SK-N-SH (cell line): ENCODE measurements around the gene APBB2. TPM values are rescaled to one million over a fixed set of nuclear protein-coding genes. Genes with fewer than 3 reads are reported as not detected.

Source experiments
- CTCF ChIA-PET: fragments of 300-600, 350-600 bp; formaldehyde crosslinking; extraction: SDS; loops from one replicate; lab custom pipeline; 2021; lab: Yijun Ruan, JAX
- POLR2A ChIA-PET: fragments of 350-600 bp; sonication (Branson Sonifier 250); formaldehyde crosslinking; extraction: SDS; loops from one replicate; lab custom pipeline; 2020; ENCODE audit warnings: antibody characterized with exemption, inconsistent platforms; lab: Yijun Ruan, JAX
- DNase-seq: peaks from one replicate; pipeline ENCODE4 v3.0.0; 2012
- H2AFZ ChIP-seq: fragments of 200-600 bp; sonication (generic); 2 replicates; pipeline ENCODE4 v1.8.1; 2016; ENCODE audit warnings: antibody characterized with exemption, mild to moderate bottlenecking, low read depth
- H3F3A ChIP-seq: fragments of 200-600 bp; sonication (generic); replicated peaks from 2 replicates; pipeline ENCODE3; 2016; ENCODE audit warnings: antibody characterized with exemption, mild to moderate bottlenecking; ENCODE audit not compliant: insufficient read depth
- H3K27ac ChIP-seq, 2 experiments: fragments of 200-500 bp in 1 of 2; fragments of 200-600 bp in 1 of 2; sonication (Bioruptor generic) in 1 of 2; sonication (generic), shearing (Covaris generic) in 1 of 2; 2 replicates each; pipeline versions ENCODE4 v1.5.1 to v1.6.1; 2014 to 2016; ENCODE audit warnings: low read depth in 2 of 2, inconsistent platforms in 1 of 2, low read length in 1 of 2, mild to moderate bottlenecking in 1 of 2, mixed read lengths in 1 of 2
- H3K27me3 ChIP-seq: fragments of 200-600 bp; sonication (generic), shearing (Covaris generic); 2 replicates; pipeline ENCODE4 v1.6.1; 2016; ENCODE audit warnings: mixed run types; ENCODE audit not compliant: insufficient read depth
- H3K36me3 ChIP-seq, 2 experiments: fragments of 200-500 bp in 1 of 2; fragments of 200-600 bp in 1 of 2; sonication (Bioruptor generic) in 1 of 2; sonication (generic) in 1 of 2; replicated peaks in 1 of 2; 2 replicates each; pipeline versions ENCODE3 to v1.5.1; 2014 to 2016; ENCODE audit warnings: low read length in 1 of 2, mild to moderate bottlenecking in 1 of 2; ENCODE audit not compliant: insufficient read depth in 2 of 2, control insufficient read depth in 1 of 2
- H3K4me1 ChIP-seq, 2 experiments: fragments of 200-500 bp in 1 of 2; fragments of 200-600 bp in 1 of 2; sonication (Bioruptor generic) in 1 of 2; sonication (generic), shearing (Covaris generic) in 1 of 2; 2 replicates each; pipeline versions ENCODE4 v1.5.1 to v1.6.1; 2014 to 2016; ENCODE audit warnings: low read depth in 1 of 2, low read length in 1 of 2, mixed run types in 1 of 2; ENCODE audit not compliant: insufficient read depth in 2 of 2, control insufficient read depth in 1 of 2
- H3K4me2 ChIP-seq: fragments of 200-600 bp; sonication (generic), shearing (Covaris generic); 2 replicates; pipeline ENCODE4 v1.6.1; 2017; ENCODE audit warnings: mixed run types
- H3K4me3 ChIP-seq, 2 experiments: fragments of 200-500 bp in 1 of 2; fragments of 200-600 bp in 1 of 2; sonication (Bioruptor generic) in 1 of 2; sonication (generic), shearing (Covaris generic) in 1 of 2; 2 replicates each; pipeline versions ENCODE4 v1.5.1 to v1.8.1; 2014 to 2016; ENCODE audit warnings: low read depth in 2 of 2, inconsistent platforms in 1 of 2, low read length in 1 of 2, mild to moderate bottlenecking in 1 of 2, mixed read lengths in 1 of 2, moderate library complexity in 1 of 2
- H3K79me2 ChIP-seq: fragments of 200-600 bp; sonication (generic); 2 replicates; pipeline ENCODE4 v1.8.1; 2017; ENCODE audit warnings: mild to moderate bottlenecking; ENCODE audit not compliant: insufficient read depth
- H3K9ac ChIP-seq: fragments of 200-600 bp; sonication (generic); 2 replicates; pipeline ENCODE4 v1.6.1; 2017; ENCODE audit warnings: mixed run types
- H3K9me2 ChIP-seq: fragments of 200-600 bp; sonication (generic); 2 replicates; pipeline ENCODE4 v1.6.1; 2017; ENCODE audit warnings: mixed run types
- H3K9me3 ChIP-seq: fragments of 200-600 bp; sonication (generic); 2 replicates; pipeline ENCODE4 v1.6.1; 2017; ENCODE audit warnings: mixed run types, mild to moderate bottlenecking, moderate library complexity
- H4K20me1 ChIP-seq: fragments of 200-600 bp; sonication (generic); 2 replicates; pipeline ENCODE4 v1.6.1; 2017; ENCODE audit warnings: mild to moderate bottlenecking, mixed run types; ENCODE audit not compliant: insufficient read depth
- CTCF ChIP-seq: fragments of 200-600 bp; sonication (generic); IDR thresholded peaks from 2 replicates; pipeline ENCODE4 v1.6.1; 2017; ENCODE audit warnings: antibody characterized with exemption, mild to moderate bottlenecking, moderate library complexity
- FOSL2 ChIP-seq: IDR thresholded peaks from 2 replicates; pipeline ENCODE4 v1.4.0; 2012; ENCODE audit warnings: low read depth, mild to moderate bottlenecking, moderate library complexity, borderline replicate concordance
- FOXM1 ChIP-seq: IDR thresholded peaks from 2 replicates; pipeline ENCODE4 v1.4.0; 2012; ENCODE audit warnings: low read depth, mild to moderate bottlenecking
- GABPA ChIP-seq: IDR thresholded peaks from 2 replicates; pipeline ENCODE4 v1.4.0; 2012; ENCODE audit warnings: low read depth, mild to moderate bottlenecking
- MAX ChIP-seq: IDR thresholded peaks from 2 replicates; pipeline ENCODE4 v1.4.0; 2012; ENCODE audit warnings: low read depth
- MEF2A ChIP-seq: IDR thresholded peaks from 2 replicates; pipeline ENCODE4 v1.4.0; 2012; ENCODE audit warnings: low read depth, borderline replicate concordance
- MXI1 ChIP-seq: IDR thresholded peaks from 2 replicates; pipeline ENCODE4 v1.6.1; 2012; ENCODE audit warnings: mild to moderate bottlenecking, low read depth, low read length, improper control_type of control experiment
- NFIC ChIP-seq: IDR thresholded peaks from 2 replicates; pipeline ENCODE4 v1.4.0; 2012; ENCODE audit warnings: borderline replicate concordance
- RCOR1 ChIP-seq: fragments of 150-350 bp; IDR thresholded peaks from 2 replicates; pipeline ENCODE4 v1.6.1; 2017; ENCODE audit warnings: antibody characterized with exemption, low read length
- RXRA ChIP-seq: IDR thresholded peaks from 2 replicates; pipeline ENCODE4 v1.4.0; 2012; ENCODE audit warnings: low read depth, mild to moderate bottlenecking, borderline replicate concordance
- TAF1 ChIP-seq: IDR thresholded peaks from 2 replicates; pipeline ENCODE4 v1.6.1; 2012; ENCODE audit warnings: low read depth, mild to moderate bottlenecking, low read length, moderate library complexity, borderline replicate concordance
- TEAD4 ChIP-seq: IDR thresholded peaks from 2 replicates; pipeline ENCODE4 v1.4.0; 2012; ENCODE audit warnings: mild to moderate bottlenecking, borderline replicate concordance; ENCODE audit not compliant: insufficient read depth
- WGBS: methylation state at CpG from one replicate; pipeline ENCODE4 v1.1.6; 2017; ENCODE audit warnings: low lambda C conversion rate; 5-methylcytosine and 5-hydroxymethylcytosine counted together
- polyA plus RNA-seq, 3 experiments: library from polyadenylated mRNA; depleted of rRNA; stranded (reverse); fragments of >200 nt; gene quantifications; 2 replicates each; pipeline ENCODE4 v1.2.3, GENCODE V29; 2012
- TF ChIP-seq, protein P1 (sequence below): fragments of 150-350 bp; IDR thresholded peaks from 2 replicates; pipeline ENCODE4 v1.6.1; 2017; ENCODE audit warnings: antibody characterized with exemption, low read length, low read depth, borderline replicate concordance

The APBB2 gene
- polyA plus RNA-seq, 1 of the 3 experiments (the other 2 are of a cell fraction), result 49.8 TPM

DNA sequence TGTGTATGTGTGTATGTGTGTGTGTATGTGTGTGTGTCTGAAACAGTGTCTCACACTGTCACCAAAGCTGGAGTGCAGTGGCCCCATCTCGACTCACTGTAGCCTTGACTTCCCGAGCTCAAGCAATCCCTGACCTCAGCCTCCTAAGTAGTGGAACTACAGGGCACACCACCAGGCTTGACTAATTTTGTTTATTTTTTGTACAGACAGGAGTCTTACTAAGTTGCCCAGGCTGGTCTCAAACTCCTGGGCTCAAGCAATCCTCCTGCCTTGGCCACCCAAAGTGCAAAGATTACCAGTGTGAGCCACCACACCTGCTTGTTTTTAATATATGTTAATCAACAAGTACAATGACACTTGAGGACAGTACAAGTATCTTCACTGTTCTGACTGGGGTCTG, 92.4 kb downstream of the APBB2 start:
- POLR2A ChIA-PET, result no interaction called here
- H3K27me3 ChIP-seq, result no peaks in the 10 kb centered on the region
- peaks cover 4% of the 10 kb centered on the region for H4K20me1 ChIP-seq
- peaks cover 96% of the 10 kb centered on the region for H3K79me2 ChIP-seq
- peaks cover 0 to 27% of the 10 kb centered on the region in 2 experiments for H3K36me3 ChIP-seq
- no peak overlapping the region for H3K4me3 ChIP-seq
- DNase-seq, result no peak
- no peak overlapping the region for H3K9ac ChIP-seq
- H3F3A ChIP-seq, result peaks cover 16% of the 10 kb centered on the region
- H3K9me3 ChIP-seq, result no peaks in the 10 kb centered on the region
- TF ChIP-seq MAX (no peak), RCOR1 (no peak), TEAD4 (no peak), CTCF (no peak), GABPA (no peak), TAF1 (no peak)
- TF ChIP-seq, all 33 proteins: peak for 0
- WGBS, result 100% methylated on average over 2 of the region's 2 CpGs
- H2AFZ ChIP-seq, result no peak overlapping the region
- H3K4me2 ChIP-seq, result no peak overlapping the region
- no peaks in the 10 kb centered on the region; a peak in 1 of 4 replicates for H3K4me1 ChIP-seq
- H3K9me2 ChIP-seq, result no peaks in the 10 kb centered on the region
- CTCF ChIA-PET, result no interaction called here
- H3K27ac ChIP-seq, result no peak overlapping the region

DNA sequence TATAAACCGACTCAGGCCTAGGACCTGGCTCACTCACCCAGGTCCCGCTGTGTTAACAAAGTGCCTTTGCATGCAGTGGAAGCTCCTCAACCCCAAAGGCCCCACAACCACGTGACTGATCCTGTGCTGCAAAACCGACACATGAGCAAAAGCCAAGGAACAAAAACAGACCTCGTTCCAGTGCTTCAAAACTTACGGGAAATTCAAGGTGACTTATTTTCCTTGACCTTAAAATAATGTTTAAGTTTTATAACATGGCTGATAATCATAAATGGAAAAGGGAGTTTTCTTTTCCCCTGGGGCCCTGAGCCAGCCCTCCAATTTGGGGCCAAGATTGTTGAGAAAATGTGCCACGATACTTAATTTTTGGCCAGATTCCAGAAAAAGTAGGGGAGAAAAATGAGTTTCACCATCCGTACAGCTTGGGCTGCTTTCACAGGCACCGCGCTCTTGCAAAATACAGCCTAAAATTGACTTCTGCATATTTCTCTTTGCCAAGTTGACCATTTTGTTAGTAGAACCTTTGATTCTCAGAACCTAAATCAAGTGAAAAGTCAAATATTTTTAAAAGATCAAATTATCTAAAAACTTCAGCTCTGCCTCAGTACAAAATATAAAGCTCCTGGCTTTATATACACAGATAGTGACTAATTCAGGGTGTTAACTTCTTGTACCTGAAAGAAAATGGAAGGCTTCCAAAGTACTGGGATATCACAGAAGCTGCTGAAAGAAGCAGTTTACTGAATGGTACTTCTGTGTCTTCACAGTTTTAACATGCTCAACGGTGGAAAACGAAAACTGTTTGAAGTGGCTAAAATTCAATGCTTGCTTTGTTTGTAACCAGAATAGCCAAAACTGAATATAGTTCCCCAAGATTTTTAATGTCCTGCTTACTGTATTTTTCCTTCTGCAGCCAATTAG, 93.8 kb downstream of the APBB2 start:
- H4K20me1 ChIP-seq, result peaks cover 2% of the 10 kb centered on the region; the same call in 1 of the 2 replicates
- no peaks in the 10 kb centered on the region for H3K27me3 ChIP-seq
- H3K9me2 ChIP-seq, result no peaks in the 10 kb centered on the region
- H3K4me1 ChIP-seq, result no peaks in the 10 kb centered on the region; a peak in 1 of 4 replicates
- no peak overlapping the region for H3K9ac ChIP-seq
- no peak overlapping the region for H2AFZ ChIP-seq
- WGBS, result 92% methylated on average over 12 of the region's 12 CpGs
- TF ChIP-seq, protein P1, sequence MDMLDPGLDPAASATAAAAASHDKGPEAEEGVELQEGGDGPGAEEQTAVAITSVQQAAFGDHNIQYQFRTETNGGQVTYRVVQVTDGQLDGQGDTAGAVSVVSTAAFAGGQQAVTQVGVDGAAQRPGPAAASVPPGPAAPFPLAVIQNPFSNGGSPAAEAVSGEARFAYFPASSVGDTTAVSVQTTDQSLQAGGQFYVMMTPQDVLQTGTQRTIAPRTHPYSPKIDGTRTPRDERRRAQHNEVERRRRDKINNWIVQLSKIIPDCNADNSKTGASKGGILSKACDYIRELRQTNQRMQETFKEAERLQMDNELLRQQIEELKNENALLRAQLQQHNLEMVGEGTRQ, result no peak
- TF ChIP-seq NFIC, result no peak
- TF ChIP-seq FOXM1, result no peak
- TF ChIP-seq FOSL2, result no peak
- TF ChIP-seq MEF2A, result no peak
- TF ChIP-seq MXI1, result no peak
- TF ChIP-seq RXRA, result no peak
- TF ChIP-seq, all 33 proteins: peak for 0
- Histone ChIP-seq H3K27ac (no peak overlapping the region), H3F3A (peaks cover 13% of the 10 kb centered on the region), H3K4me2 (no peak overlapping the region), H3K9me3 (no peaks in the 10 kb centered on the region), H3K79me2 (peaks cover 94% of the 10 kb centered on the region), H3K4me3 (no peak overlapping the region), H3K36me3 (peaks cover 0 to 29% of the 10 kb centered on the region in 2 experiments)
- no peak for DNase-seq
- ChIA-PET CTCF (interaction anchor here (1.3 kb wide), 1 partner anchor 15 kb away, joined by 4 read pairs; no protein-coding TSS in a partner anchor), POLR2A (no interaction called here)
